K562 (cell line): ENCODE results near the gene CHD1L. TPM values are rescaled to one million over a fixed set of nuclear protein-coding genes. Genes with fewer than 3 reads are reported as not detected.

ENCODE experiments used
- ATAC-seq: fragments of 200-7000 bp; cut with Tn5 transposase; 3 replicates; pipeline ENCODE4 v1.9.1; 2020; ENCODE audit warnings: moderate library complexity
- BruUV-seq: library from RNA; stranded (reverse); fragments of 400-500 nt; replicated peaks from 2 replicates; lab custom pipeline; 2021; lab: Mats Ljungman, UMichigan
- CTCF ChIA-PET: fragments of 300-600 bp; formaldehyde crosslinking; extraction: SDS; loops from one replicate; lab custom pipeline; 2021; ENCODE audit warnings: low intra/inter-chr PET ratio; lab: Yijun Ruan, JAX
- POLR2A ChIA-PET: fragments of 300-600, 350-650 bp; sonication (Branson Sonifier 250); formaldehyde crosslinking; extraction: SDS; loops from one replicate; lab custom pipeline; 2021; ENCODE audit warnings: antibody characterized with exemption, inconsistent platforms; lab: Yijun Ruan, JAX
- DNase-seq, 4 experiments: peaks; one replicate each; pipeline versions ENCODE4 v3.0.0 to v3.0.0-alpha.2; 2011 to 2018; ENCODE audit warnings: low spot score in 3 of 4, mixed read lengths in 3 of 4; ENCODE audit errors: extremely low read depth in 1 of 4
- FAIRE-seq: peaks from 2 replicates; lab custom pipeline; 2011; peaks lifted over from hg19 to GRCh38; lab: Jason Lieb, UNC
- H2AFZ ChIP-seq: 2 replicates; pipeline ENCODE4 v1.6.0; 2011; ENCODE audit warnings: low read depth, low read length, control low read depth, inconsistent platforms
- H3K27ac ChIP-seq: fragments of 200-600 bp; 3 replicates; pipeline ENCODE4 v1.8.0; 2011; ENCODE audit warnings: low read depth, mild to moderate bottlenecking, control low read depth, inconsistent platforms, low read length, moderate library complexity, mixed read lengths; ENCODE audit errors: extremely low read depth
- H3K27me3 ChIP-seq, 2 experiments: fragments of 300-600 bp in 1 of 2; 2 replicates in 1 of 2; 3 replicates in 1 of 2; pipeline versions ENCODE4 v1.6.0 to v1.8.0; 2011; ENCODE audit warnings: inconsistent platforms in 2 of 2, low read length in 2 of 2, mild to moderate bottlenecking in 1 of 2, mixed read lengths in 1 of 2, moderate library complexity in 1 of 2; ENCODE audit not compliant: control insufficient read depth in 2 of 2, insufficient read depth in 2 of 2
- H3K36me3 ChIP-seq: fragments of 300-600 bp; 3 replicates; pipeline ENCODE4 v1.8.0; 2011; ENCODE audit warnings: mild to moderate bottlenecking, low read length, inconsistent platforms; ENCODE audit not compliant: control insufficient read depth, insufficient read depth
- H3K4me1 ChIP-seq, 2 experiments: fragments of 200-600 bp in 1 of 2; replicated peaks in 1 of 2; 2 replicates in 1 of 2; 3 replicates in 1 of 2; pipeline versions ENCODE4 v1.5.1 to v1.8.0; 2011; ENCODE audit warnings: inconsistent platforms in 2 of 2, low read length in 2 of 2, mild to moderate bottlenecking in 1 of 2, mixed read lengths in 1 of 2, moderate library complexity in 1 of 2; ENCODE audit not compliant: control insufficient read depth in 2 of 2, insufficient read depth in 2 of 2
- H3K4me2 ChIP-seq: 2 replicates; pipeline ENCODE4 v1.6.1; 2011; ENCODE audit warnings: low read length, control low read depth, inconsistent platforms, mixed read lengths; ENCODE audit not compliant: insufficient read depth
- H3K4me3 ChIP-seq: fragments of 200-600 bp; sonication (generic), shearing (Covaris generic); 2 replicates; pipeline ENCODE4 v1.5.1; 2016; ENCODE audit warnings: control low read depth, inconsistent platforms
- H3K79me2 ChIP-seq: fragments of 200-600 bp; 3 replicates; pipeline ENCODE4 v1.8.0; 2011; ENCODE audit warnings: low read length, inconsistent platforms; ENCODE audit not compliant: control insufficient read depth, insufficient read depth
- H3K9ac ChIP-seq, 2 experiments: 2 replicates each; pipeline versions ENCODE4 v1.6.0 to v1.6.1; 2011; ENCODE audit warnings: low read depth in 2 of 2, low read length in 2 of 2, control low read depth in 1 of 2, inconsistent platforms in 1 of 2, mild to moderate bottlenecking in 1 of 2, mixed read lengths in 1 of 2; ENCODE audit not compliant: insufficient read depth in 1 of 2
- H3K9me1 ChIP-seq: one replicate; pipeline ENCODE4 v1.6.0; 2011; ENCODE audit warnings: inconsistent platforms, mild to moderate bottlenecking, low read length, moderate library complexity; ENCODE audit not compliant: control insufficient read depth, insufficient read depth
- H3K9me3 ChIP-seq: replicated peaks from 2 replicates; pipeline ENCODE4 v1.5.1; 2011; ENCODE audit warnings: low read depth, low read length, inconsistent platforms; ENCODE audit not compliant: control insufficient read depth, insufficient read depth
- H4K20me1 ChIP-seq: replicated peaks from 2 replicates; pipeline ENCODE4 v1.6.1; 2011; ENCODE audit warnings: low read length, inconsistent platforms, mixed read lengths; ENCODE audit not compliant: control insufficient read depth, insufficient read depth
- ARID1B ChIP-seq: fragments of 450-650 bp; IDR thresholded peaks from 2 replicates; pipeline ENCODE4 v1.6.1; 2016; ENCODE audit warnings: antibody characterized with exemption, mild to moderate bottlenecking, inconsistent platforms
- DPF2 ChIP-seq: fragments of 450-650 bp; IDR thresholded peaks from 2 replicates; pipeline ENCODE4 v1.6.1; 2016
- KDM1A ChIP-seq, 2 experiments: fragments of 450-650 bp; IDR thresholded peaks; 2 replicates each; pipeline ENCODE4 v1.6.1; 2016; ENCODE audit warnings: mild to moderate bottlenecking in 2 of 2
- KDM5B ChIP-seq: fragments of 200-600 bp; sonication (generic); IDR thresholded peaks from 2 replicates; pipeline ENCODE4 v1.6.1; 2012; ENCODE audit warnings: low read depth, mild to moderate bottlenecking, moderate library complexity, low read length, control low read depth, inconsistent platforms; ENCODE audit not compliant: insufficient replicate concordance
- L3MBTL2 ChIP-seq: fragments of 450-650 bp; IDR thresholded peaks from 2 replicates; pipeline ENCODE4 v1.6.1; 2016; ENCODE audit warnings: mild to moderate bottlenecking, moderate library complexity
- MEF2D ChIP-seq: conservative IDR thresholded peaks from 2 replicates; pipeline ENCODE4 v1.6.1; 2016; ENCODE audit warnings: low read depth, missing genetic modification characterization, missing compliant biosample characterization
- MEIS2 ChIP-seq: fragments of 450-650 bp; IDR thresholded peaks from 2 replicates; pipeline ENCODE4 v1.6.1; 2014; ENCODE audit warnings: mild to moderate bottlenecking; ENCODE audit not compliant: partially characterized antibody
- MYC ChIP-seq, 2 experiments: fragments of 250-450 bp in 1 of 2; sonication (Bioruptor Pico) in 1 of 2; IDR thresholded peaks; 2 replicates each; pipeline versions ENCODE4 v1.5.1 to v1.6.1; 2012 to 2021; ENCODE audit warnings: low read depth in 2 of 2, borderline replicate concordance in 1 of 2, improper control_type of control experiment in 1 of 2, low read length in 1 of 2, mild to moderate bottlenecking in 1 of 2, moderate library complexity in 1 of 2
- NR2C1 ChIP-seq, 2 experiments: fragments of 450-650 bp; IDR thresholded peaks; 2 replicates each; pipeline ENCODE4 v1.6.1; 2017; ENCODE audit warnings: mild to moderate bottlenecking in 2 of 2, antibody characterized with exemption in 1 of 2, inconsistent platforms in 1 of 2, missing compliant biosample characterization in 1 of 2, missing genetic modification characterization in 1 of 2
- POLR2G ChIP-seq: fragments of 200-400 bp; formaldehyde crosslinking; IDR thresholded peaks from 2 replicates; pipeline ENCODE4 v1.6.1; 2017; ENCODE audit warnings: low read depth, mild to moderate bottlenecking, antibody characterized with exemption, low read length, moderate library complexity
- PYGO2 ChIP-seq: fragments of 450-650 bp; IDR thresholded peaks from 2 replicates; pipeline ENCODE4 v1.6.1; 2016; ENCODE audit warnings: mild to moderate bottlenecking, missing genetic modification characterization, moderate library complexity, missing compliant biosample characterization
- SMARCA4 ChIP-seq: fragments of 450-650 bp; IDR thresholded peaks from 2 replicates; pipeline ENCODE4 v1.6.1; 2016
- SPI1 ChIP-seq: IDR thresholded peaks from 2 replicates; pipeline ENCODE4 v1.6.1; 2011; ENCODE audit warnings: low read depth, low read length, control low read depth, borderline replicate concordance
- TCF3 ChIP-seq: sonication (generic); formaldehyde crosslinking; IDR thresholded peaks from 2 replicates; pipeline ENCODE4 v1.4.0; 2020; ENCODE audit warnings: mild to moderate bottlenecking, missing genetic modification reagents
- ZNF12 ChIP-seq: sonication (generic); formaldehyde crosslinking; IDR thresholded peaks from 2 replicates; pipeline ENCODE4 v1.4.0; 2020; ENCODE audit warnings: mild to moderate bottlenecking, missing genetic modification reagents
- ZNF766 ChIP-seq: fragments of 200-800 bp; sonication (Bioruptor generic); conservative IDR thresholded peaks from 2 replicates; pipeline ENCODE4 v1.6.1; 2016; ENCODE audit warnings: missing genetic modification characterization, missing compliant biosample characterization
- WGBS: fragments of 100-300 bp; shearing (Covaris generic); methylation state at CpG from one replicate; pipeline ENCODE4 v1.1.6; 2016; ENCODE audit warnings: low coverage, mixed read lengths; ENCODE audit not compliant: insufficient coverage; ENCODE audit errors: missing lambda C conversion rate; 5-methylcytosine and 5-hydroxymethylcytosine counted together
- in situ Hi-C: fragments of 300-500 bp; cut with MboI; formaldehyde crosslinking; loops from 4 replicates; pipeline ENCODE4 v1.15.0; 2018; ENCODE audit warnings: inconsistent platforms, mixed read lengths
- intact Hi-C: fragments of 100-400 bp; cut with micrococcal nuclease; formaldehyde crosslinking; loops from 2 replicates; pipeline ENCODE4 v1.14.2; 2022
- polyA plus RNA-seq, 8 experiments: library from polyadenylated mRNA; depleted of rRNA in 4 of 8; stranded (reverse) in 5 of 8; unstranded in 3 of 8; fragments of >200 nt; fragmentation: Nextera tagmentation in 2 of 8; fragmentation: Illumina TruSeq in 1 of 8; extraction: Ambion mirVana in 2 of 8; extraction: Trizol in 1 of 8; gene quantifications; 2 replicates each; pipeline versions ENCODE4 v1.2.1 to v1.2.3, GENCODE V29; 2011 to 2014; ENCODE audit warnings: inconsistent platforms in 1 of 8, missing spikeins in 1 of 8
- total RNA-seq, 7 experiments: library from RNA; depleted of rRNA in 6 of 7; stranded (reverse); fragments of >200 nt in 6 of 7; fragmentation: Illumina TruSeq in 2 of 7; extraction: Trizol in 2 of 7; gene quantifications; 2 replicates each; pipeline versions ENCODE4 v1.2.1 to v1.2.3, GENCODE V29; 2011 to 2021; ENCODE audit warnings: low replicate concordance in 1 of 7
- TF ChIP-seq, protein P1 (sequence below): fragments of 250-450 bp; sonication (Bioruptor Pico); IDR thresholded peaks from 2 replicates; pipeline ENCODE4 v1.4.0; 2020
- TF ChIP-seq, protein P2 (sequence below): sonication (generic); IDR thresholded peaks from 2 replicates; pipeline ENCODE4 v1.6.1; 2016
- TF ChIP-seq, protein P3 (sequence below): sonication (generic); formaldehyde crosslinking; IDR thresholded peaks from 2 replicates; pipeline ENCODE4 v1.9.0; 2022; ENCODE audit warnings: mild to moderate bottlenecking, missing genetic modification reagents

CHD1L gene
- total and polyA plus RNA-seq, 9 of the 15 experiments (the other 6 are each of a cell fraction or from before 2014, with no cell fraction given) = 25.0 to 93.3 (median 59.1) TPM

DNA sequence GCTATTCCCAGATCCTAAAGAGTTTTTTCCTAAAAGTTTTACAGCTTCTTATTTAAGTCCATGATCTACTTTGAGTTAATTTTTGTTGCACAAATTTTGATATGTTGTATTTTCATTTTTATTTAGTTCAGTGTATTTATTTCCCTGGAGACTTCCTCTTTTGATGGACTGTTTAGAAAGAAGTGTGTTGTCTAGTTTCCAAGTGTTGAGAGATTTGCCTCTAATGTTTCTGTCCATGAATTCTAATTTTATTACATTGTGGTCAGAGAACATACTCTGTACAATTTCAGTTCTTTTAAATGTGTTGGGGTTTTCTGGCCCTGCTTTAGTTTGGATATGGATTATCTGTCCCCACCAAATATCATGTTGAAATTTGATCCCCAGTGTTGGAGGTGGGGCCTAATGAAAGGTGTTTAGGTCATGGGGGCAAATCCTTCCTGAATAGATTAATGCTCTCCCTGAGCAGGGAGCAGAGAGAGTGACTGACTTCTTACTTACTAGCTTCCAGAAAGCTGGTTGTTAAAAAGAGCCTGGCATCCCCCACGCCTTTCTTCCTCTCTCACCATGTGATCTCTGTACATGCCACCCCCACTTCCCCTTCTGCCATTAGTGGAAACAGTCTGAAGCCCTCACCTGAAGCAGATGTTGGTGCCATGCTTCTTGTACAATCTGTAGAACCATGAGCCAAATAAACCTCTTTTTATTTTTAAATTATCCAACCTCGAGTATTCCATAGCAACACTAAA lies 4.6 kb downstream of the CHD1L start:
- Histone ChIP-seq H3K36me3 (peaks cover 20% of the 10 kb centered on the region; the same call in 2 of the 3 replicates), H3K4me1 (peaks cover 11 to 32% of the 10 kb centered on the region in 2 experiments), H2AFZ (no peak overlapping the region), H3K4me3 (no peak overlapping the region; the same call in 1 of the 2 replicates), H3K9me3 (no peaks in the 10 kb centered on the region), H3K27ac (peak overlapping the region; percentile 86), H3K79me2 (peaks cover 95% of the 10 kb centered on the region), H3K27me3 (no peaks in the 10 kb centered on the region), H3K9me1 (no peaks in the 10 kb centered on the region), H3K4me2 (peak overlapping the region; percentile 68), H4K20me1 (peaks cover 5% of the 10 kb centered on the region; the same call in 1 of the 2 replicates), H3K9ac (peak overlapping the region in 1 of 2 experiments; percentile 31; a peak in 2 of 4 replicates)
- POLR2A ChIA-PET = interaction anchor here (0.6 to 4.2 kb wide), 3 partner anchors 10 to 365 kb away, joined by 3 to 26 read pairs (median 3); no protein-coding TSS in a partner anchor
- FAIRE-seq (peak; percentile 78), ATAC-seq (no peak), DNase-seq (peak in 2 of 4 experiments; percentile 19 to 67)
- WGBS = 5% methylated on average over 2 of the region's 2 CpGs
- CTCF ChIA-PET = interaction anchor here (0.6 kb wide), 1 partner anchor 14 kb away, joined by 5 read pairs; no protein-coding TSS in a partner anchor
- intact Hi-C loops (no loop called here), in situ Hi-C loops (no loop called here)
- no TSS peak for BruUV-seq
- TF ChIP-seq POLR2G (no peak), MYC (IDR thresholded peaks at IDR 0.05; ENCODE audit: low read depth, low read length) (no peak), MYC (CRISPR knock-in tag; IDR thresholded peaks at IDR 0.05; ENCODE audit: borderline replicate concordance, low read depth) (no peak), SMARCA4 (0 out of 2 replicates have a peak, but pooled peaks have one; percentile 55), KDM1A (IDR thresholded peaks at IDR 0.05) (0 out of 4 replicates have a peak, but pooled peaks of 1 of the 2 experiments have one; percentile 7), L3MBTL2 (0 out of 2 replicates have a peak, but pooled peaks have one; percentile 12), TCF3 (CRISPR knock-in tag) (0 out of 2 replicates have a peak, but pooled peaks have one; percentile 37), ARID1B (peak; percentile 41), DPF2 (peak; percentile 42; the same call in 1 of the 2 replicates), PYGO2 (tag) (no peak), MEF2D (tag) (no peak), KDM5B (no peak), NR2C1 (IDR thresholded peaks at IDR 0.05) (peak; percentile 31; the same call in 1 of the 2 replicates), NR2C1 (tag; IDR thresholded peaks at IDR 0.05) (no peak), ZNF12 (CRISPR knock-in tag) (no peak), SPI1 (peak; percentile 93), MEIS2 (peak; percentile 75), ZNF766 (peak; percentile 49; the same call in 1 of the 2 replicates)
- TF ChIP-seq, protein P1, sequence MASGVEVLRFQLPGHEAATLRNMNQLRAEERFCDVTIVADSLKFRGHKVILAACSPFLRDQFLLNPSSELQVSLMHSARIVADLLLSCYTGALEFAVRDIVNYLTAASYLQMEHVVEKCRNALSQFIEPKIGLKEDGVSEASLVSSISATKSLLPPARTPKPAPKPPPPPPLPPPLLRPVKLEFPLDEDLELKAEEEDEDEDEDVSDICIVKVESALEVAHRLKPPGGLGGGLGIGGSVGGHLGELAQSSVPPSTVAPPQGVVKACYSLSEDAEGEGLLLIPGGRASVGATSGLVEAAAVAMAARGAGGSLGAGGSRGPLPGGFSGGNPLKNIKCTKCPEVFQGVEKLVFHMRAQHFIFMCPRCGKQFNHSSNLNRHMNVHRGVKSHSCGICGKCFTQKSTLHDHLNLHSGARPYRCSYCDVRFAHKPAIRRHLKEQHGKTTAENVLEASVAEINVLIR (CRISPR knock-in tag) = no peak
- TF ChIP-seq, protein P2, sequence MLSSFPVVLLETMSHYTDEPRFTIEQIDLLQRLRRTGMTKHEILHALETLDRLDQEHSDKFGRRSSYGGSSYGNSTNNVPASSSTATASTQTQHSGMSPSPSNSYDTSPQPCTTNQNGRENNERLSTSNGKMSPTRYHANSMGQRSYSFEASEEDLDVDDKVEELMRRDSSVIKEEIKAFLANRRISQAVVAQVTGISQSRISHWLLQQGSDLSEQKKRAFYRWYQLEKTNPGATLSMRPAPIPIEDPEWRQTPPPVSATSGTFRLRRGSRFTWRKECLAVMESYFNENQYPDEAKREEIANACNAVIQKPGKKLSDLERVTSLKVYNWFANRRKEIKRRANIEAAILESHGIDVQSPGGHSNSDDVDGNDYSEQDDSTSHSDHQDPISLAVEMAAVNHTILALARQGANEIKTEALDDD = peak; percentile 44; the same call in 1 of the 2 replicates
- TF ChIP-seq, protein P3, sequence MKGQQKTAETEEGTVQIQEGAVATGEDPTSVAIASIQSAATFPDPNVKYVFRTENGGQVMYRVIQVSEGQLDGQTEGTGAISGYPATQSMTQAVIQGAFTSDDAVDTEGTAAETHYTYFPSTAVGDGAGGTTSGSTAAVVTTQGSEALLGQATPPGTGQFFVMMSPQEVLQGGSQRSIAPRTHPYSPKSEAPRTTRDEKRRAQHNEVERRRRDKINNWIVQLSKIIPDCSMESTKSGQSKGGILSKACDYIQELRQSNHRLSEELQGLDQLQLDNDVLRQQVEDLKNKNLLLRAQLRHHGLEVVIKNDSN (CRISPR knock-in tag) = no peak
